ENCODE results near the gene HAUS5. TPM values are rescaled to one million over a fixed set of nuclear protein-coding genes. Genes with fewer than 3 reads are reported as not detected.

The HAUS5 gene
- total and polyA plus RNA-seq, 10 of the 15 experiments (the other 5 are each of a cell fraction or from before 2014, with no cell fraction given), result 3.1 to 32.6 (median 17.6) TPM

- TF ChIP-seq MEF2B (IDR thresholded peaks at IDR 0.05; ENCODE audit: partially characterized antibody, poor library complexity, severe bottlenecking) (no peak), BHLHE40 (IDR thresholded peaks at IDR 0.05; ENCODE audit: borderline replicate concordance in 1 of 2, low read depth in 2 of 2, low read length in 1 of 2) (no peak)
Observed at GRCh38 chr19:35613574-35613973, 1.0 kb downstream of the HAUS5 start (continued).

GRCh38 chr19:35615036-35615435 is 2.5 kb downstream of the HAUS5 start:
- no TSS peak for BruUV-seq (replicated peaks)
- no peak overlapping the region for H3K9ac ChIP-seq (ENCODE audit: control insufficient read depth, insufficient read depth, low read length)
- no peaks in the 10 kb centered on the region for H3K9me3 ChIP-seq (replicated peaks; ENCODE audit: control insufficient read depth, insufficient read depth, low read length)
- no peak for ATAC-seq
- POLR2A ChIA-PET, result no interaction called here
- FAIRE-seq, result no peak
- DNase-seq (ENCODE audit: low read depth, low spot score), result no peak
- no peaks in the 10 kb centered on the region for H3K27me3 ChIP-seq (replicated peaks in 1 of 2; ENCODE audit: control insufficient read depth in 2 of 2, insufficient read depth in 2 of 2, low read length in 1 of 2)
- in situ Hi-C loops (cut with MboI), result no loop called here
- H3K4me2 ChIP-seq (ENCODE audit: control insufficient read depth, insufficient read depth), result no peak overlapping the region
- WGBS (ENCODE audit: insufficient coverage, insufficient replicate concordance, low lambda C conversion rate, missing lambda C conversion rate), result 97% methylated on average over 17 of the region's 17 CpGs
- no peaks in the 10 kb centered on the region for H4K20me1 ChIP-seq (ENCODE audit: control insufficient read depth, insufficient read depth)
- RAD21 ChIA-PET (ENCODE audit: unreplicated experiment), result no interaction called here
- H3K4me1 ChIP-seq (ENCODE audit: control insufficient read depth, insufficient read depth, low read length), result peaks cover 9% of the 10 kb centered on the region
- SMC1A ChIA-PET (ENCODE audit: uncharacterized antibody, unreplicated experiment), result no interaction called here
- H3K36me3 ChIP-seq (ENCODE audit: control insufficient read depth in 2 of 2, insufficient read depth in 2 of 2, low read length in 1 of 2), result no peaks in the 10 kb centered on the region
- no peak overlapping the region for H3K4me3 ChIP-seq
- peaks cover 4% of the 10 kb centered on the region for H3K79me2 ChIP-seq (ENCODE audit: control insufficient read depth, insufficient read depth, low read length)
- no peak overlapping the region for H2AFZ ChIP-seq (ENCODE audit: control insufficient read depth, low read depth, low read length)
- no peak overlapping the region for H3K27ac ChIP-seq (ENCODE audit: control insufficient read depth, insufficient read depth)
- CTCF ChIA-PET, result interaction anchor here (0.9 kb wide), 1 partner anchor 105 kb away, joined by 3 read pairs; no protein-coding TSS in a partner anchor
- intact Hi-C loops (cut with micrococcal nuclease; ENCODE audit: unreplicated experiment), result no loop called here
- TF ChIP-seq CHD2 (IDR thresholded peaks at IDR 0.05; ENCODE audit: borderline replicate concordance, low read depth, low read length), result no peak
- TF ChIP-seq MYB (IDR thresholded peaks at IDR 0.05; ENCODE audit: borderline replicate concordance, low read depth, low read length), result no peak
- TF ChIP-seq BCL3 (IDR thresholded peaks at IDR 0.05; ENCODE audit: borderline replicate concordance, insufficient read depth, low read depth, low read length, poor library complexity, severe bottlenecking), result no peak
- TF ChIP-seq SP1 (IDR thresholded peaks at IDR 0.05; ENCODE audit: low read depth, low read length), result no peak
- no peak for TF ChIP-seq NKRF (conservative IDR thresholded peaks at IDR 0.05)
- no peak for TF ChIP-seq PBX3 (IDR thresholded peaks at IDR 0.05; ENCODE audit: insufficient replicate concordance, low read depth, low read length)
- TF ChIP-seq KLF5 (IDR thresholded peaks at IDR 0.05; ENCODE audit: partially characterized antibody), result no peak
- TF ChIP-seq BCLAF1 (IDR thresholded peaks at IDR 0.05), result no peak
- no peak for TF ChIP-seq IKZF2 (IDR thresholded peaks at IDR 0.05)
- TF ChIP-seq BRCA1 (IDR thresholded peaks at IDR 0.05; ENCODE audit: low read depth, low read length), result no peak
- TF ChIP-seq NFYA (IDR thresholded peaks at IDR 0.05; ENCODE audit: borderline replicate concordance, low read depth, low read length), result no peak
- no peak for TF ChIP-seq SREBF1 (IDR thresholded peaks at IDR 0.05; ENCODE audit: low read length)
- no peak for TF ChIP-seq ZNF217 (IDR thresholded peaks at IDR 0.05)
- no peak for TF ChIP-seq IRF4 (IDR thresholded peaks at IDR 0.05; ENCODE audit: low read depth, low read length)
- TF ChIP-seq PAX8 (IDR thresholded peaks at IDR 0.05), result no peak
